ENCODE data around the gene ARHGAP26.

ARHGAP26 gene

DNA sequence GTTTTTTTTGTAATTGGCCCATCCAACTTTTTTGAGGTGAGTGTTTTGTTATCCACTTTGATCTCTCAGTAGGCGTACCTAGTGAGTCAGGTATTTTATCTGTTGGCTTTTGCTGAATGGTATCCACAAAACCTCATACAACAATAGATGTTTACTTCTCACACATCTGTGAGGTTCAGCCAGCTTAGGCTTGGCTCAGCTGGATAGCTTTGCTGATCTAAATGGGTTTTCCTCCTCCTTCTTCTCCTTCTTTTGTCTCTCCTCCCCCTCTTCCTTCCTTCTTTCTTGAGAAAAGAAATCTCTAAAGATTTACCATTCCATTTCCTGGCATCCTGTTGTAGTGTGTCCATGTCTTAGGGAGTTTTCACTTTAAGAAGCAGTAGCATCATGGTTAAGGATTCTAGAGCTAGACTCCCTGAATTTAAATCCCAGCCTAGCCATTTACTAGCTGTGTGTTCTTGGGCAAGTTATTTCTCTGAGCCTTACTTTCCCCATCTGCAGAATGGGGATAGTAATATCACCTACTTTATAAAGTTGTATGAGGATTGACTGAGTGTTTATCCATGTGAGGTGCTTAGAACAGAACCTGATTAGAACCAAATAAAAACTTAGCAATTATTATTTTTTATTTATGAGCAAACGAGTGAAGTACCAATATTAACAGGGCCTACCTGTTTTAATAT, 126.3 kb downstream of the ARHGAP26 start:
- Histone ChIP-seq H3K4me1 (peaks cover 0 to 11% (median 4%) of the 10 kb centered on the region in 4 donors), H3K27me3 (no peaks in the 10 kb centered on the region), H3K4me3 (no peak overlapping the region), H3K9me3 (no peaks in the 10 kb centered on the region), H3K27ac (no peak overlapping the region), H3K36me3 (peaks cover 7 to 14% (median 8%) of the 10 kb centered on the region in 3 donors)
- intact Hi-C loops (cut with DNase I; ENCODE audit: low total_unique reads) = no loop called here
- no peak for DNase-seq
- TF ChIP-seq, protein P1, sequence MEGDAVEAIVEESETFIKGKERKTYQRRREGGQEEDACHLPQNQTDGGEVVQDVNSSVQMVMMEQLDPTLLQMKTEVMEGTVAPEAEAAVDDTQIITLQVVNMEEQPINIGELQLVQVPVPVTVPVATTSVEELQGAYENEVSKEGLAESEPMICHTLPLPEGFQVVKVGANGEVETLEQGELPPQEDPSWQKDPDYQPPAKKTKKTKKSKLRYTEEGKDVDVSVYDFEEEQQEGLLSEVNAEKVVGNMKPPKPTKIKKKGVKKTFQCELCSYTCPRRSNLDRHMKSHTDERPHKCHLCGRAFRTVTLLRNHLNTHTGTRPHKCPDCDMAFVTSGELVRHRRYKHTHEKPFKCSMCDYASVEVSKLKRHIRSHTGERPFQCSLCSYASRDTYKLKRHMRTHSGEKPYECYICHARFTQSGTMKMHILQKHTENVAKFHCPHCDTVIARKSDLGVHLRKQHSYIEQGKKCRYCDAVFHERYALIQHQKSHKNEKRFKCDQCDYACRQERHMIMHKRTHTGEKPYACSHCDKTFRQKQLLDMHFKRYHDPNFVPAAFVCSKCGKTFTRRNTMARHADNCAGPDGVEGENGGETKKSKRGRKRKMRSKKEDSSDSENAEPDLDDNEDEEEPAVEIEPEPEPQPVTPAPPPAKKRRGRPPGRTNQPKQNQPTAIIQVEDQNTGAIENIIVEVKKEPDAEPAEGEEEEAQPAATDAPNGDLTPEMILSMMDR (IDR thresholded peaks at IDR 0.05) = no peak

DNA sequence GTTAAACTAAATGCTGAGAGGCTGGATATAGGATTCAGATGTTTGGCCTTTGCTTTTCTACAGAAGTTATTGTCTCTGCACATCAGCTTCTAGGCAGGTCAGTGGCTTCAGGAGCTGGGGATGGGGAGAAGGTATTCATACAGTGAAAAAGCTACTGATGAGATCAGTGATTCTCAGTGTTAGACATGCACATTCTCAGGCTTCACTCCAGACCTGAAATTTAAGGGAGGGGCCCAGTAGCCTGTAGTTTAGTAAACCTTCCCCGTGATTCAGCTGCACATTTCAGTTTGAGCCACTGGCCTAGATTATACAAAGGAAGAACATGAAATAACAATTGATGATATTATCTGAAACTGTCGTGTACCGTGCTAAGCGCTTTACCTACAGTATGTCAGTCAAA, 127.2 kb downstream of the ARHGAP26 start:
- H3K27me3 ChIP-seq = no peaks in the 10 kb centered on the region
- no peak for DNase-seq
- intact Hi-C loops (cut with DNase I; ENCODE audit: low total_unique reads) = no loop called here
- no peaks in the 10 kb centered on the region for H3K9me3 ChIP-seq
- H3K36me3 ChIP-seq = peaks cover 8 to 15% (median 14%) of the 10 kb centered on the region in 3 donors
- no peak overlapping the region for H3K4me3 ChIP-seq
- H3K4me1 ChIP-seq = peaks cover 0 to 11% (median 4%) of the 10 kb centered on the region in 4 donors
- TF ChIP-seq, protein P1 (IDR thresholded peaks at IDR 0.05) = no peak
- no peak overlapping the region for H3K27ac ChIP-seq

DNA sequence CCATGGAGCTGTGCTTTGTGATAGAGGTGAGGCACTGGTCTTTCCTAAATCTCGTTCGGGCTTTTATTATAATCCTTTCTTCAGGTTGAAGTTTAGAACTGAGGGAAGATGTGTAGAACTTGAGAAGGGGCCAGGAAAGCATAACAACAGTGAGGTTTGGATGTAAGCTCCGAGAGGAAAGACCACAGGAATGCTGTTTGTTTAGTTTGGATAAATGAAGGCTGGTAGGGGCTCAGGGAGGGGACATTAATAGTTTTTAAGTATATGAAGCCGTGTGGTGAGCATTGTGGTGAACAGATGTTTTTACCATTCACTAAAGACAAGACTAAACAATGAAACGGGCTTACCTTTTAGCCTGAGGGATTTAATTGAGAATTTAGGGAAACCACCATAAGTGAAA, 130.8 kb downstream of the ARHGAP26 start:
- no peak overlapping the region for H3K4me3 ChIP-seq
- no peaks in the 10 kb centered on the region for H3K27me3 ChIP-seq
- H3K27ac ChIP-seq = no peak overlapping the region
- peaks cover 29 to 51% (median 36%) of the 10 kb centered on the region in 3 donors for H3K36me3 ChIP-seq
- no peaks in the 10 kb centered on the region for H3K9me3 ChIP-seq
- no peak for DNase-seq
- TF ChIP-seq, protein P1 (IDR thresholded peaks at IDR 0.05) = no peak
- intact Hi-C loops (cut with DNase I; ENCODE audit: low total_unique reads) = no loop called here
- H3K4me1 ChIP-seq = no peaks in the 10 kb centered on the region

DNA sequence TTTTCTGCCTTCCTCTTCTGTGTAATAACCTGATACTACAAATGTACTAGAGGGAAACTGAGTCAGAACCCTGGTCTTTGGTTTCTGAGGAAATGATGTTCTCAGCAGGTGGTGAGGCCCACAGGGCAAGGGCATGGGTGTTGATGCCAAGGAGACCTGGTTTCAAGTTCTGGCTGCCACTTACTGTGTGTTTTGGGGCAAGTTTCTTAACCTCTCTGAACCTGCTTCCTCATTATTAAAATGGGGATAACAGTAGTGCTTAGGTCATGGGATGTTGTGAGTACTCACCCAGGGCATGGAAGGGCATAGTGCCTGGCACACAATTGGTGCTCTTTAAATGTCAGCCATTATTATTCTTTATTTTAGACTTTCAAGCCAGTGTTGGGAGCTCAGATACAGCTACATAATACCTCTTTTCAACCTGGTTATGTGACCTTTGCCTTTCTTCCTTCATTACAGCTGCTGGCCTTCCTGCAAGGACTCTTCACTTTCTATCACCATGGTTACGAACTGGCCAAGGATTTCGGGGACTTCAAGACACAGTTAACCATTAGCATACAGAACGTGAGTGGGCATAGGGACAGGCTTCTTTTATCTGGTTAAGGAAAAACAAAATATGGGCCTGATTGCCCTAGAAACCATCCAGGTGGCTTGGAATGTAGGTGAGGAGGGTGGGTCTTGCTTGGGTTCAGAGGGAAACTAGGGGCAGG, 131.5 kb downstream of the ARHGAP26 start:
- Histone ChIP-seq H3K27ac (no peak overlapping the region), H3K27me3 (no peaks in the 10 kb centered on the region), H3K36me3 (peaks cover 36 to 53% (median 40%) of the 10 kb centered on the region in 3 donors), H3K4me1 (no peaks in the 10 kb centered on the region), H3K4me3 (no peak overlapping the region), H3K9me3 (no peaks in the 10 kb centered on the region)
- intact Hi-C loops (cut with DNase I; ENCODE audit: low total_unique reads) = no loop called here
- TF ChIP-seq, protein P1 (IDR thresholded peaks at IDR 0.05) = no peak
- DNase-seq = no peak

DNA sequence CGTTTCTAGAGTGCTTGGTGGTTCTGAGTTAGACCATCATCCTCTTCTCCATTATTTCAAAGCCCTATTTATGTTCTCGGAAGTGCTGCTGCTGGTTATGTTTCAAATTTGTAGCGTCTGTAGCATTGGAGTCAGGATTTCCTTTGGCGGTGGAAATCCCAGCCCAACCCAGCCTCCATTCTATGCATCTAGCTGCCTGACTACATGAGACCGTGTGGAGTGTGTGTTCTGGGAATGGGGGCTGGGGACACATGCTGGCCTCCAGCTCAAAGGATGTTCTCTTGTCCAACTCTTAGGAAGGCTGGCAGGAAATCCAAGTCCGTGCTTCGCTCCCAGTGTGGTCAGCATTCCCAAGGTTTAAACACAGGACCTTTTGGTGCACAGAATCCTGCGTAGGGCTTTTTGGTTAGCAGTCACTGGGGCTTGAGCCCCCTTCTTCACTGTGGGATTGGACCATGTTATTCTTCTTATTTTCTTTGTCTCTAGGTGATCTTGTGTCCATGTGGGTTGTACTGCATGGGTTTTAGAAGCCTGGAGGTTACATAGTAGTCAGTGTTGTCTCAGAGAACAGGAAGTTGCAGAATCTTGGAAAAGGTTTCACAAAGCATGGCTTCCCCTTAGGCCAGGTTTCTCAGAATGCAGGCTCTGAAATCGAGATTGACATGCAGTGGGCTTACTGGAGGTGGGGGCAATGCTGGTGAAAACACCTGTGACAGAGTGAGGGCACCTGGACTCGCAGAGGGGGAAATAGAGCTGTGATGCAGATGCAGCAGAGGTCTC, 132.2 kb downstream of the ARHGAP26 start:
- no peaks in the 10 kb centered on the region for H3K4me1 ChIP-seq
- intact Hi-C loops (cut with DNase I; ENCODE audit: low total_unique reads) = no loop called here
- no peaks in the 10 kb centered on the region for H3K27me3 ChIP-seq
- H3K27ac ChIP-seq = no peak overlapping the region
- H3K4me3 ChIP-seq = no peak overlapping the region
- no peaks in the 10 kb centered on the region for H3K9me3 ChIP-seq
- TF ChIP-seq, protein P1 (IDR thresholded peaks at IDR 0.05) = no peak
- no peak for DNase-seq
- H3K36me3 ChIP-seq = peaks cover 43 to 58% (median 48%) of the 10 kb centered on the region in 3 donors
